Prostate gland (tissue), 2 donors: ENCODE data around the gene N4BP2L2.

ENCODE experiments used
- POLR2AphosphoS5 ChIP-seq: sonication (generic); formaldehyde crosslinking; IDR thresholded peaks from one replicate; pipeline ENCODE4 v1.6.1; 2017; ENCODE audit warnings: antibody characterized with exemption
- TF ChIP-seq, protein P1 (sequence below), 4 experiments: fragments of 200-600 bp in 2 of 4; fragments of 450-650 bp in 2 of 4; sonication (generic) in 2 of 4; IDR thresholded peaks; 1 replicate in 3 of 4; 2 replicates in 1 of 4; pipeline ENCODE4 v1.5.1; 2016 to 2019; ENCODE audit warnings: antibody characterized with exemption in 4 of 4, mild to moderate bottlenecking in 2 of 4, moderate library complexity in 2 of 4

GRCh38 chr13:32515246-32515645 is 23.3 kb downstream of the N4BP2L2 start:
- no peak for TF ChIP-seq POLR2AphosphoS5
- TF ChIP-seq, protein P1, sequence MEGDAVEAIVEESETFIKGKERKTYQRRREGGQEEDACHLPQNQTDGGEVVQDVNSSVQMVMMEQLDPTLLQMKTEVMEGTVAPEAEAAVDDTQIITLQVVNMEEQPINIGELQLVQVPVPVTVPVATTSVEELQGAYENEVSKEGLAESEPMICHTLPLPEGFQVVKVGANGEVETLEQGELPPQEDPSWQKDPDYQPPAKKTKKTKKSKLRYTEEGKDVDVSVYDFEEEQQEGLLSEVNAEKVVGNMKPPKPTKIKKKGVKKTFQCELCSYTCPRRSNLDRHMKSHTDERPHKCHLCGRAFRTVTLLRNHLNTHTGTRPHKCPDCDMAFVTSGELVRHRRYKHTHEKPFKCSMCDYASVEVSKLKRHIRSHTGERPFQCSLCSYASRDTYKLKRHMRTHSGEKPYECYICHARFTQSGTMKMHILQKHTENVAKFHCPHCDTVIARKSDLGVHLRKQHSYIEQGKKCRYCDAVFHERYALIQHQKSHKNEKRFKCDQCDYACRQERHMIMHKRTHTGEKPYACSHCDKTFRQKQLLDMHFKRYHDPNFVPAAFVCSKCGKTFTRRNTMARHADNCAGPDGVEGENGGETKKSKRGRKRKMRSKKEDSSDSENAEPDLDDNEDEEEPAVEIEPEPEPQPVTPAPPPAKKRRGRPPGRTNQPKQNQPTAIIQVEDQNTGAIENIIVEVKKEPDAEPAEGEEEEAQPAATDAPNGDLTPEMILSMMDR (IDR thresholded peaks at IDR 0.05) = no peak
